Panc1 (cell line): Measurements from ENCODE around the gene ACKR2. TPM values are rescaled to one million over a fixed set of nuclear protein-coding genes. Genes with fewer than 3 reads are reported as not detected.

ENCODE experiments used
- ATAC-seq: fragments of 200-7000 bp; cut with Tn5 transposase; 2 replicates; pipeline ENCODE4 v1.9.1; 2020; ENCODE audit warnings: mild to moderate bottlenecking, moderate library complexity
- BruUV-seq: library from RNA; stranded (reverse); fragments of 400-500 nt; replicated peaks from 2 replicates; lab custom pipeline; 2021; lab: Mats Ljungman, UMichigan
- CTCF ChIA-PET: fragments of 300-600 bp; sonication (Branson Sonifier 250); formaldehyde crosslinking; loops from one replicate; lab custom pipeline; 2022; ENCODE audit warnings: antibody characterized with exemption; lab: Charles Lee
- POLR2A ChIA-PET: fragments of 300-600 bp; sonication (Branson Sonifier 250); formaldehyde crosslinking; loops from one replicate; lab custom pipeline; 2022; ENCODE audit warnings: antibody characterized with exemption; lab: Charles Lee
- DNase-seq: peaks from one replicate; pipeline ENCODE4 v3.0.0-alpha.2; 2010; ENCODE audit warnings: low read depth, low spot score
- H3K27ac ChIP-seq: 2 replicates; pipeline ENCODE4 v1.5.1; 2011; ENCODE audit warnings: mild to moderate bottlenecking, low read length, inconsistent platforms
- H3K27me3 ChIP-seq: fragments of 200-500 bp; sonication (Bioruptor generic); 2 replicates; pipeline ENCODE4 v1.6.0; 2014; ENCODE audit warnings: low read length, inconsistent platforms; ENCODE audit not compliant: control insufficient read depth, insufficient read depth
- H3K36me3 ChIP-seq: fragments of 200-500 bp; sonication (Bioruptor generic); 2 replicates; pipeline ENCODE4 v1.5.1; 2014; ENCODE audit warnings: inconsistent platforms, mild to moderate bottlenecking, low read length, moderate library complexity; ENCODE audit not compliant: control insufficient read depth, insufficient read depth
- H3K4me1 ChIP-seq: 2 replicates; pipeline ENCODE4 v1.5.1; 2011; ENCODE audit warnings: inconsistent platforms, mild to moderate bottlenecking, low read length, moderate library complexity; ENCODE audit not compliant: control insufficient read depth, insufficient read depth
- H3K4me3 ChIP-seq, 2 experiments: 2 replicates each; pipeline ENCODE4 v1.5.1; 2011 to 2012; ENCODE audit warnings: low read depth in 2 of 2, low read length in 2 of 2, mild to moderate bottlenecking in 2 of 2, inconsistent platforms in 1 of 2, moderate library complexity in 1 of 2
- H3K9me3 ChIP-seq: fragments of 200-500 bp; sonication (Bioruptor generic); 2 replicates; pipeline ENCODE4 v1.5.1; 2014; ENCODE audit warnings: low read depth, mild to moderate bottlenecking, inconsistent platforms, low read length, moderate library complexity; ENCODE audit not compliant: control insufficient read depth, insufficient read depth
- SIN3A ChIP-seq: IDR thresholded peaks from 2 replicates; pipeline ENCODE4 v1.6.1; 2012; ENCODE audit warnings: low read depth, mild to moderate bottlenecking, low read length, moderate library complexity, borderline replicate concordance; ENCODE audit not compliant: insufficient read depth
- in situ Hi-C: cut with HindIII; loops from 2 replicates; pipeline ENCODE4 v1.10.0; 2016; ENCODE audit warnings: low sequenced_read_pairs, low pct_unique_long_range_greater_than_20kb
- intact Hi-C: fragments of 100-400 bp; cut with micrococcal nuclease; formaldehyde crosslinking; loops from one replicate; pipeline ENCODE4 v1.10.0; 2022; ENCODE audit not compliant: unreplicated experiment
- total RNA-seq: library from RNA; stranded (reverse); gene quantifications from one replicate; pipeline ENCODE4 v1.2.1, GENCODE V29; 2021; ENCODE audit not compliant: unreplicated experiment
- TF ChIP-seq, protein P1 (sequence below), 2 experiments: IDR thresholded peaks; 2 replicates each; pipeline ENCODE4 v1.6.1; 2011 to 2012; ENCODE audit warnings: low read depth in 2 of 2, control low read depth in 1 of 2, low read length in 1 of 2, mild to moderate bottlenecking in 1 of 2, moderate library complexity in 1 of 2; ENCODE audit not compliant: insufficient read depth in 1 of 2
- TF ChIP-seq, protein P2 (sequence below): fragments of 450-650 bp; IDR thresholded peaks from 2 replicates; pipeline ENCODE4 v1.5.1; 2017; ENCODE audit warnings: mild to moderate bottlenecking

The ACKR2 gene
- total RNA-seq, 1 experiment from 2014 or later = not detected

DNA sequence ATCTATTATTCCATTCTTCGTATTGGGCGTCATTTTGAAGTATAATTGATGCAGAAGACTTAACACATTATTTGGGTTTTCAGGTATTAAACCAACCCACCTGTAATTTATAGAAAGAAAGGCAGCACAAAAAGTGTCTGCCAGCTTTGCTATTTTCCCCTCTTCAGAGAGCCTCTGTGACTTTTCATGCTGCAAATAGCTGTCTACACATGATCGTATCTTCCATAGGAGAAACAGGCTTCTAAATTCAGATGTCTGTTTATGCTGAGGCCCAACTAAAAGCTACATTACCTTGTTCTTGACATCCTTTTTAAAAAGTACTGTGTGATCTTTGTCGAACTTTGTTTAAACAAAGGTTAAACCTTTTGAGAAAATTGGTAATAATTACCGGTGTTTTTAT is 5.0 kb downstream of the ACKR2 start:
- Histone ChIP-seq H3K36me3 (no peaks in the 10 kb centered on the region), H3K27me3 (no peaks in the 10 kb centered on the region), H3K4me1 (no peaks in the 10 kb centered on the region), H3K4me3 (no peak overlapping the region), H3K27ac (no peak overlapping the region), H3K9me3 (no peaks in the 10 kb centered on the region)
- TF ChIP-seq, protein P1, sequence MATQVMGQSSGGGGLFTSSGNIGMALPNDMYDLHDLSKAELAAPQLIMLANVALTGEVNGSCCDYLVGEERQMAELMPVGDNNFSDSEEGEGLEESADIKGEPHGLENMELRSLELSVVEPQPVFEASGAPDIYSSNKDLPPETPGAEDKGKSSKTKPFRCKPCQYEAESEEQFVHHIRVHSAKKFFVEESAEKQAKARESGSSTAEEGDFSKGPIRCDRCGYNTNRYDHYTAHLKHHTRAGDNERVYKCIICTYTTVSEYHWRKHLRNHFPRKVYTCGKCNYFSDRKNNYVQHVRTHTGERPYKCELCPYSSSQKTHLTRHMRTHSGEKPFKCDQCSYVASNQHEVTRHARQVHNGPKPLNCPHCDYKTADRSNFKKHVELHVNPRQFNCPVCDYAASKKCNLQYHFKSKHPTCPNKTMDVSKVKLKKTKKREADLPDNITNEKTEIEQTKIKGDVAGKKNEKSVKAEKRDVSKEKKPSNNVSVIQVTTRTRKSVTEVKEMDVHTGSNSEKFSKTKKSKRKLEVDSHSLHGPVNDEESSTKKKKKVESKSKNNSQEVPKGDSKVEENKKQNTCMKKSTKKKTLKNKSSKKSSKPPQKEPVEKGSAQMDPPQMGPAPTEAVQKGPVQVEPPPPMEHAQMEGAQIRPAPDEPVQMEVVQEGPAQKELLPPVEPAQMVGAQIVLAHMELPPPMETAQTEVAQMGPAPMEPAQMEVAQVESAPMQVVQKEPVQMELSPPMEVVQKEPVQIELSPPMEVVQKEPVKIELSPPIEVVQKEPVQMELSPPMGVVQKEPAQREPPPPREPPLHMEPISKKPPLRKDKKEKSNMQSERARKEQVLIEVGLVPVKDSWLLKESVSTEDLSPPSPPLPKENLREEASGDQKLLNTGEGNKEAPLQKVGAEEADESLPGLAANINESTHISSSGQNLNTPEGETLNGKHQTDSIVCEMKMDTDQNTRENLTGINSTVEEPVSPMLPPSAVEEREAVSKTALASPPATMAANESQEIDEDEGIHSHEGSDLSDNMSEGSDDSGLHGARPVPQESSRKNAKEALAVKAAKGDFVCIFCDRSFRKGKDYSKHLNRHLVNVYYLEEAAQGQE (IDR thresholded peaks at IDR 0.05; ENCODE audit: insufficient read depth in 1 of 2, low read depth in 2 of 2, low read length in 1 of 2) = no peak
- intact Hi-C loops (no loop called here), in situ Hi-C loops (no loop called here)
- POLR2A ChIA-PET = no interaction called here
- CTCF ChIA-PET = no interaction called here
- BruUV-seq = no TSS peak
- DNase-seq (no peak), ATAC-seq (no peak)

DNA sequence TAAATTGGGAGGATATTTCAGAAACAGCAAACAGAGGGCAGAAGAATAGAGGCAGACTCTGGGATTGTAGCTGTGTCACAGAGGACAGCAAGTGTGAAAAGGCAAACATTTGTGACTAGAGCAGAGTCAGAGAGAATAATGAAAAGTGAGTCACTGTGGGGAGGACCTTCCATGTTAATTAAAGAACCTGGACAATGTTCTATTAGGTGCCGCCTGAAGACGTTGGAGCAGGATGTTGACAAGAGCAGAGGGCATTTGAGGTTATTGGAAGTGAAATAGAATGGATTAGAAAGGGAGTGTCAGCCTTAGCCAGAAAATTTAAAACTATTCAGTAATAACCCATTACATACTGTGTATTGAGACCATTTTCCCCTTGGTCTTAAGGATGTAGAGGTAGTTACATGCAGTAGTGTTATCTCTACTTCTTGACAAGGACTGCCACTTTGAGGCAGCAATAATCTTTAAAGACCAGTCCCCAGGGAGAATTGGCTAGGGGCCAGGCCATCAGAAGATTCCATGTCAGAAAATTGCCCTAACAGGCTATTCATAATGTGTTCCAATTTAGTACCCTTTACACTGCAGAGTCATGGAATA is 5.8 kb downstream of the ACKR2 start:
- no peaks in the 10 kb centered on the region for H3K4me1 ChIP-seq
- H3K36me3 ChIP-seq = no peaks in the 10 kb centered on the region
- H3K9me3 ChIP-seq = no peaks in the 10 kb centered on the region
- no peak overlapping the region for H3K4me3 ChIP-seq
- TF ChIP-seq, protein P2, sequence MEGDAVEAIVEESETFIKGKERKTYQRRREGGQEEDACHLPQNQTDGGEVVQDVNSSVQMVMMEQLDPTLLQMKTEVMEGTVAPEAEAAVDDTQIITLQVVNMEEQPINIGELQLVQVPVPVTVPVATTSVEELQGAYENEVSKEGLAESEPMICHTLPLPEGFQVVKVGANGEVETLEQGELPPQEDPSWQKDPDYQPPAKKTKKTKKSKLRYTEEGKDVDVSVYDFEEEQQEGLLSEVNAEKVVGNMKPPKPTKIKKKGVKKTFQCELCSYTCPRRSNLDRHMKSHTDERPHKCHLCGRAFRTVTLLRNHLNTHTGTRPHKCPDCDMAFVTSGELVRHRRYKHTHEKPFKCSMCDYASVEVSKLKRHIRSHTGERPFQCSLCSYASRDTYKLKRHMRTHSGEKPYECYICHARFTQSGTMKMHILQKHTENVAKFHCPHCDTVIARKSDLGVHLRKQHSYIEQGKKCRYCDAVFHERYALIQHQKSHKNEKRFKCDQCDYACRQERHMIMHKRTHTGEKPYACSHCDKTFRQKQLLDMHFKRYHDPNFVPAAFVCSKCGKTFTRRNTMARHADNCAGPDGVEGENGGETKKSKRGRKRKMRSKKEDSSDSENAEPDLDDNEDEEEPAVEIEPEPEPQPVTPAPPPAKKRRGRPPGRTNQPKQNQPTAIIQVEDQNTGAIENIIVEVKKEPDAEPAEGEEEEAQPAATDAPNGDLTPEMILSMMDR = no peak
- no peak for TF ChIP-seq SIN3A
- TF ChIP-seq, protein P1 (IDR thresholded peaks at IDR 0.05; ENCODE audit: insufficient read depth in 1 of 2, low read depth in 2 of 2, low read length in 1 of 2) = no peak
- no peak for ATAC-seq
- ChIA-PET POLR2A (no interaction called here), CTCF (no interaction called here)
- in situ Hi-C loops (no loop called here), intact Hi-C loops (no loop called here)
- H3K27me3 ChIP-seq = no peaks in the 10 kb centered on the region
- H3K27ac ChIP-seq = no peak overlapping the region
- BruUV-seq = no TSS peak
- DNase-seq = no peak
